ENCODE measurements around the gene WDR49.

WDR49 gene

DNA sequence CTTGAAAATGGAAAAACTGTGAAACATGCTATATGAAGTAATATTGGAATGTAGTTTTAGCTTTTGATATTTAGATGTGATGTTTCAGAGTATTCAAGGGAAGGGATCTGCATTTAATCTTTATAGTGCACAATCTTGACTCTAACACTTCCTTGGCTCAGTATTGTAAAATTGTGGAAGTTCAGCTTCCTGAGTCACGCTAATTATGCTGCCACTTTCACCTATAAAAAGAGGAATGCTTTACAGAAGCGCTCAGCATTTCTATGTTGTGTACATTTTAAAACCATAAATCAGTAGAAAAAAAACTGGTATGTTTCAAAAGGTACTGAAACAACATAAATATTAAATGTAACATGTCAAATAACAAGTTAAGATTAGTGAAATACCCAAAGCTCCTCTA, 212.5 kb downstream of the WDR49 start:
- H3K9me3 ChIP-seq (ENCODE audit: insufficient read depth, low read length): no peaks in the 10 kb centered on the region
- no peaks in the 10 kb centered on the region for H3K36me3 ChIP-seq (ENCODE audit: low read length)
- no peaks in the 10 kb centered on the region for H3K27me3 ChIP-seq (ENCODE audit: low read length)
- H4K20me1 ChIP-seq (ENCODE audit: low read depth, low read length): no peaks in the 10 kb centered on the region
- H3K79me2 ChIP-seq (ENCODE audit: insufficient read depth, low read length): no peaks in the 10 kb centered on the region
- H3K4me2 ChIP-seq (ENCODE audit: low read depth, low read length, poor library complexity, severe bottlenecking): no peak overlapping the region
- TF ChIP-seq CTCF (IDR thresholded peaks at IDR 0.05; ENCODE audit: insufficient read depth, low read length, poor library complexity, severe bottlenecking) (no peak), EZH2phosphoT487 (conservative IDR thresholded peaks at IDR 0.05; ENCODE audit: low read length) (no peak)
- no peak overlapping the region for H3K4me3 ChIP-seq (ENCODE audit: insufficient read depth, low read length, poor library complexity, severe bottlenecking)
- H3K9ac ChIP-seq (ENCODE audit: low read length): no peak overlapping the region
- H3F3A ChIP-seq (ENCODE audit: insufficient read depth): no peaks in the 10 kb centered on the region
- no peak overlapping the region for H2AFZ ChIP-seq (ENCODE audit: low read depth, low read length, severe bottlenecking)
- H3K27ac ChIP-seq (ENCODE audit: low read depth, low read length): no peak overlapping the region
- H3K9me2 ChIP-seq (replicated peaks; ENCODE audit: insufficient read depth, low read length): no peaks in the 10 kb centered on the region

DNA sequence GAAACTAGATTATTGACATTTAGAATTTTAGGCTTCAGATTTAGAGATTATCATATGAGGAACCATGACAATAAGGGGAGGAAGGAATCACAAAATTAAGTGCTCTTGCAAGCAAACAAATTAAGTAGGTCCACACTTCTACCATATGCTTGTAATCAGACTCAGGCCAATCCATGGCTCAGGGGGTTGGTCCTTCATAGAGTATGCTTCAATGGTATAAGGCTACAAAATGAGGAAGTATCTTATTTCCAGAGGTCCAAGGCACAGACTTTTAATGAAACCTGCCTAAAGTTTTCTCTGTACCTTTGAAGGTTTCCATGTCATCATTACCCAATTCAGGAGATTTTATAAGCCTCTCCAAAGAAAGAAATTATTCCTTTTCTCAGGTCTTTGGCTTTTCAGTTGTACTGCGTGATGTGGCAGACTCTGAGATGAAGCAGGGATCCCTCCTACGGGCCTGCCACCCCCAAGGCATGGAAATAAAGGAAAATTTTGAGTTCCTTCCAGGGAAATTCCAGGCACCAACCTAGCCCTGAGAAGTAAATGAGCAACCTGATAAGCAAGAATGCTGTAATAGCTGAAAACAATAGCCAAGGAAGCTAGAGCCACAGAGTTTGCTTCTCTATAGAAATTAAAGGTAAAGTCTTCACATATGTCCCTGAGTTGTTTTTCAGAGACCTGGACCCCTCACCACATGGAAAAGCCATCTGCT, 216.2 kb downstream of the WDR49 start:
- Histone ChIP-seq H3F3A (ENCODE audit: insufficient read depth) (no peaks in the 10 kb centered on the region), H3K9me2 (replicated peaks; ENCODE audit: insufficient read depth, low read length) (no peaks in the 10 kb centered on the region), H3K79me2 (ENCODE audit: insufficient read depth, low read length) (no peaks in the 10 kb centered on the region), H4K20me1 (ENCODE audit: low read depth, low read length) (no peaks in the 10 kb centered on the region), H3K9me3 (ENCODE audit: insufficient read depth, low read length) (no peaks in the 10 kb centered on the region), H3K27me3 (ENCODE audit: low read length) (no peaks in the 10 kb centered on the region), H3K9ac (ENCODE audit: low read length) (no peak overlapping the region), H3K4me2 (ENCODE audit: low read depth, low read length, poor library complexity, severe bottlenecking) (no peak overlapping the region), H2AFZ (ENCODE audit: low read depth, low read length, severe bottlenecking) (no peak overlapping the region), H3K4me3 (ENCODE audit: insufficient read depth, low read length, poor library complexity, severe bottlenecking) (no peak overlapping the region), H3K36me3 (ENCODE audit: low read length) (no peaks in the 10 kb centered on the region), H3K27ac (ENCODE audit: low read depth, low read length) (no peak overlapping the region)
- TF ChIP-seq EZH2phosphoT487 (conservative IDR thresholded peaks at IDR 0.05; ENCODE audit: low read length) (no peak), CTCF (IDR thresholded peaks at IDR 0.05; ENCODE audit: insufficient read depth, low read length, poor library complexity, severe bottlenecking) (no peak)
